ENCODE results near the gene ZNF669. TPM values are rescaled to one million over a fixed set of nuclear protein-coding genes. Genes with fewer than 3 reads are reported as not detected.

The ZNF669 gene
- total RNA-seq (2014; rRNA removed; shearing (Covaris generic)) = 9.7 and 17.9 TPM in 2 replicates

DNA sequence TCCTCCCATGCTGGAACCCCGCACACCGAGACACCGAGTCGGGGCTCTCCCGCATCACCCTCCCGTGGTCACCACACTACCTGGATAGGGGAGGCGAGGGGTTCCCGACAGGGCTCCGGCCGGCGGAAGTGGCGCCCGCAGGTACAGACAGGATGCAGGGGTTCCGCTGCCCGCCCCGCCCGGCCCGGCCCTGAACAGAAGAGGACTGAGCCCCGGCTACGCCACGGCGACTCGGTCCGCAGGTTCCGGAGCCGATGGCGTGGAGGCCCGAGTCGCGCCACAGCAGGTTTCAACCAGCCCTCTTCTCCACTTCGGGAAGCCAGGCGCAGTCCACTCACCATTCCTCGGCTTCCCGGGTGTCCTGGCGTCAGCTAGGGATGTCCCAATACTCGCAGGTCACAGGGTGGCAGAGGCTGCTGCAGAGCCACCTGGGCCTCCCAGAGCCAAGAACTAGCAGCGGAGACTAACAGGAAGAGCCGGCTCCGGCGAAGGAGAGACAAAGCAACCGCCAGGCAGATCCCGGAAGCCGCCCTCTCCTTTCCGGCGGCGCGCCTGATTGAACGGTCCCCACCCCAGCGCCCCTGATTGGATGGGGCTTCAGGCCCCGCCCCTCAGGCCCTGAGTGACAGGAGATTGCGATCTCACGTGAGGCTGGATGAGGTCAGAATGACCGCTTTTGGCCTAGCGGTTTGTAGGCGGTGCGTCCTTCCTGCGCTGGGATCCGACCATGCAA, at the start of gene ZNF669:
TSS of gene ZNF669 (minus strand) at position 498 of the 733 bp plus-strand sequence. CDS start at position 341, 157 bp downstream.

DNA sequence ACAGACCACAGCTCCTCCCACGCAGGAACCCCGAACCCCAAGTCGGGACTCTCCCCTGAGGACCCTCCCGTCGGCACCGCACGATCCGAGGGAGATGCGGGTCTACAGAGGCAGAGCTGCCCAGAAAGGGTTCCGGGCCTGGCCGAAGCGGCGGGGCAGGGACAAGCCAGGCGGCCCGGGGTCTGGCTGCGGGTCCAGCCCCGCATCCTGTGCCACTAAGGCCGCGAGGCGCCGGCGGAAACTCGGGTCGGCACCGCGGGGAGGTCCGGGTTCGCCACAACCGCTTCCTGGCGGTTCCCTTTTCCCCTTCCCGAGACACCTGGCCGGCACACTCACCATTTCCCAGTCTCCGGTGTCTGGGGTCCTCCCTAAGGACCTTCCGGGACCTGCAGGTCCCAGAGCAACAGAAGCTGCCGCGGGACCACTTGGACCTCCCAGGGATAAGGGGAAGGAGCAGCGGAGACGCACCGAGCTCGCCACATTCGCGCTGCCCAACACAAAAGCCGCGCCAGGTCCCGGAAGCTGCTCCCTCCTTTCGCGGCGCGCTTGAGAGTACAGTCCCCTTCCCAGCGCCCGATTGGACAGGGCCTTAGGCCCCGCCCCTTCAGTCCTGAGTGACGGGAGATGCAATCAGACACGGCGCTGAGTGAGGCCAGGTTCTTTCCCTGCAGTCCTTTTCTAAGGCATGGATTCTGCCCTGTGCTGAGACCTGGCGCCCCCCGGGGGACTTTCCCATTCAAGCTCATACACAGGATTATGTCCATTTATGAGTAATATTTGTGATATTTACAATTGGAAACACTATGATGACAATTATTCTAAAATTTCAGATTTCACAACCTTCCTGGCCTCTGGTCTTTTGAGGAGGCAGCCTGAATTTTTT, 25.7 kb downstream of the ZNF669 start, which contains the start of gene ZNF670:
TSS of gene ZNF670 (minus strand) at position 554 of the 883 bp plus-strand sequence. CDS start at position 339, 215 bp downstream.

Other genes with a start within 250 kb of the ZNF669 start
- gene AHCTF1, start 172.4 kb downstream of the ZNF669 start, total RNA-seq (2014; rRNA removed; shearing (Covaris generic)) = 56.9 and 63.4 TPM in 2 replicates
- gene ZNF695, start 96.3 kb downstream of the ZNF669 start, total RNA-seq (2014; rRNA removed; shearing (Covaris generic)) = 10.7 and 17.2 TPM in 2 replicates
- gene ZNF670, start 25.5 kb downstream of the ZNF669 start, total RNA-seq (2014; rRNA removed; shearing (Covaris generic)) = 2.3 and 3.5 TPM in 2 replicates
- gene ZNF124, start 67.7 kb upstream of the ZNF669 start, total RNA-seq (2014; rRNA removed; shearing (Covaris generic)) = 27.8 and 28.8 TPM in 2 replicates
- gene VN1R5, start 151.7 kb upstream of the ZNF669 start, total RNA-seq (2014; rRNA removed; shearing (Covaris generic)) = not detected in 2 replicates
- 57.7 and 60.7 TPM in 2 replicates for gene ZNF496, start 227.5 kb upstream of the ZNF669 start, total RNA-seq (2014; rRNA removed; shearing (Covaris generic))

All from A375 (cell line).